Activated T-cell treated with anti-CD3 and anti-CD28 coated beads, Interleukin-2, amount 50 U/mL, for 48 hours (primary cell): Measurements from ENCODE around the gene LY6G6D.

Experiments used
- DNase-seq, 2 experiments: peaks; one replicate each; pipeline ENCODE4 v3.0.0-alpha.2; 2020

Gene LY6G6D

GRCh38 chr6:31737315-31737990 is 22.3 kb downstream of the LY6G6D start:
- DNase-seq = no peak

DNA sequence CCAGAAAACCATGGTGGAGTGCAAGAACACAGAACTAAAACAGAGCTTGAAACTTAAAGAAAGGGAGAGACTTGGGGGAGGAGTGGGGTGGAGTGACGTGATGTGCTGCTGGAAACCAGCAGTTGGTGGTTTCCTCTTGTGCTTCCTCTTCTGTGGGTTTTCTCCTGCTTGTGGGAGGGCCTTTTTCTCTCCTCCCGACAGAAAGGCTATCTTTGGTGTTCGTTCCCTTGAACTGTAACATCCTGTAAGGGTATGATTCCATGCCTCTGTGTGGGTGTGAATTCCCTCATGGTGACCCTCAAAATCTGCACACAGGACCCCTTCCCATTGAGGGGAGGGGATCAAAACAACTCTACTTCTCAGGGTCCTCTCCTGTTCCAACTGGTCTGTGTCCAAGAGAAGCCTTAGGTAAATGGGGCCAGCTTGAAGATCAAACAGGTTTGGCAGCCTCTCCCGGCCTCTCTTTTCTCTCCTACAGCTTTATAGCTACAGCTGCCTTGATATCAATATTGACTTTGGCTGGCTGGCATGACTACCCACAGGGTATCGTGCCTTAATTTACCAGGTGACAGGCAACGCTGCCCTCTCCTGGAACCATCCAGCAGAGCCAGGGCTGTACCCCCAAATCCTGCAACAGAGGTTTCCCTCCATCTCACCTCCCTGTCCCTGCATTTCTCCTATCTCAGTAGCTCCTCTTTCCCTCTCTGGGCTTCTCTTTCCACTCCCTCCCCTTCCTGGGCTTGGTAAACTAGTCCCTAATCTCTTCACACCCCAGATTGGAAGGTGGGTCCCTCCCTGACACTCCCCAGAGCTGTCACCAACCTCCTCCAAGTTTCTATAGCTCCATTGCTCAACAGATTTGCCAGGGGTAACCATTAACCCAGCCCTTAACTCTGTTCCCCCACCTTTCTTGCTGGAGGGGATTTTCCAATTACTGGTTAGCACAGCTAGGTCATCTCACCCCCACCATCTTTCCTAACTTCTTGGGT is 23.1 kb downstream of the LY6G6D start:
- DNase-seq = peak; percentile 60 to 66

DNA sequence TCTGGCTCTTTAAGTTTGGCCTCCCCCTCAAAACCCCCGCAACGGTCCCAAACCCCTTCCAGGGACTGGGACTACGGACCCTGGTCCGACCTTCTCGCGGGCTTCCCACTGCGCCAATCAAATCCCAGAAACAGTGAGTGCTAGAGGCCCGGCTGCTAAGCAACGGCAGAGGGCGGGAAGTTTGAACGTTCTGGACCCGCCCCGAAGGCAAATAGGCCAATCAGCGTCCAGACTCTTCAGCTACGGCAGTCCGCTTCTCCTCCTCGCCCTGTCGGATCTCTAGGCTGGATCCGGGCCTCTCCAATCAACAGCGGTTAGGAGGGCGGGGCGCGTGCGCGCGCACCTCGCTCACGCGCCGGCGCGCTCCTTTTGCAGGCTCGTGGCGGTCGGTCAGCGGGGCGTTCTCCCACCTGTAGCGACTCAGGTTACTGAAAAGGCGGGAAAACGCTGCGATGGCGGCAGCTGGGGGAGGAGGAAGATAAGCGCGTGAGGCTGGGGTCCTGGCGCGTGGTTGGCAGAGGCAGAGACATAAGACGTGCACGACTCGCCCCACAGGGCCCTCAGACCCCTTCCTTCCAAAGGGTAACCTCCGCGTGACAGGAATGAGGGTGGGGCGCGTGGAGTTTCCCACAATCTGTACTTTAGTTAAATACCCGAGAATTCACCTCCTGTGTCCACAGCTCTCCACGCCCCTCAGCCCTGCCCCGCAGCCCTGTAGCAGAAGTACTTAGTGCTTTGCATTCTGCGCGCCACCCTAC is 24.7 kb downstream of the LY6G6D start, which contains the start of gene MSH5:
MSH5 (plus strand) TSS at position 367 of the 758 bp plus-strand sequence. CDS start 462 bp downstream, outside the sequence.
- DNase-seq = peak; percentile 97 to 98

GRCh38 chr6:31740397-31741223 is 25.5 kb downstream of the LY6G6D start:
- peak in 1 of 2 experiments; percentile 35 for DNase-seq

- no peak for DNase-seq
Observed at GRCh38 chr6:31741815-31742214, 26.7 kb downstream of the LY6G6D start.

GRCh38 chr6:31742894-31743293 is 27.7 kb downstream of the LY6G6D start:
- no peak for DNase-seq

GRCh38 chr6:31744422-31744821 is 29.3 kb downstream of the LY6G6D start:
- DNase-seq = no peak

GRCh38 chr6:31749301-31750036 is 34.3 kb downstream of the LY6G6D start:
- DNase-seq = no peak

DNA sequence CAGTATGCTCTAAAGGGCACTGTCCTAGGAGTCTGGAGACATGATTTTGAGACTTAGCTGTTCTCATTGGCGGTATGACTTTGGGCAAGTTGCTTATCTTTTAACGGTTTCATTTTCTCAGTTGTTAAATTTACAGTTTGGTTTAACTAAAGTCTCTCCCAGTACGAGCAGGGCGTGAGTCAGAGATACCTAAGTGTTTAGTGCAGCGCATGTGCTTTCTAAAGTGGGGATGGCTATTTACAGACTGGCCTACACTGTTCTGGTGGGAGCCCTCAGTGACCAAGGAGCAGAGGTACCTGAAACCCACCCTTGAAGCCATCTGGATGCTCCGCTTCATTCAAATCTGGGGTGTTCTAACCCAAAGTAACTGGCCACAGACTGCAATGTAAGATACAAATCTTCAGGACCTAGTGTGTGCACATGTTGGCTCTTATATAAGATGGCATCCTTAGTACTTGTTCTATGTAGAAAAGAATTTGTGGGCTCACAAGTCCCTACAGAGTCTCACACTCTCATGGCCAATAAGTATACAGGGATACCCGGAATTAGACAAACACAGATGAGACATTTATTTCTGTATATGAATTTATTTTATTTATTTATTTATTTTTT is 35.4 kb downstream of the LY6G6D start:
- no peak for DNase-seq

DNA sequence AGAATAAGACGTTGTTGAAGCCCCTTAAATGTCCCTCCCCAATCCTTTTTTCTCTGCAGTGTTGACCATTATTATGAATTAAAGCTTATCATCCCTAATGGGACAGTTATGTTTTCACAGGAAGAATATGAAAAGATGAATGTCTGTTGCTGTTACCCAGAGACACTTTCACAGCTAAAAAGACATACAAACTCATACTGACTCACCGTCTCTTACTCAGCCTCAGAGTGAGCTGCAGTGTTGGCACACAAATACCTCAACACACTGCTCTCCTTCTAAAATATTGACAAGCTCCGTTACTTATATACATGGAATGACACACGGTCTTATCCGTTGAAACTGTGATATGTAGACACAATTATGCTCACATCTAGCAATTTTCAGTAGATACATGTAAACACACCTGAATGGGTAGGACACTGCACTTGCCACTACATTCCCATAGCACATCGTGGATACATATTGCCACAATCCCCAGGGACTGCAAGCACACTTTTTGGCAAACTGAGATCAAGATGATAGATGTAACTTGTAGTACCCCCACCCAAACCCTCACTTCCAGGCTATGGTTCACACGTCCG is 37.7 kb downstream of the LY6G6D start:
- no peak for DNase-seq

GRCh38 chr6:31758281-31758680 is 43.1 kb downstream of the LY6G6D start:
- no peak for DNase-seq

- DNase-seq = no peak
Observed at GRCh38 chr6:31760790-31761189, 45.6 kb downstream of the LY6G6D start.

DNA sequence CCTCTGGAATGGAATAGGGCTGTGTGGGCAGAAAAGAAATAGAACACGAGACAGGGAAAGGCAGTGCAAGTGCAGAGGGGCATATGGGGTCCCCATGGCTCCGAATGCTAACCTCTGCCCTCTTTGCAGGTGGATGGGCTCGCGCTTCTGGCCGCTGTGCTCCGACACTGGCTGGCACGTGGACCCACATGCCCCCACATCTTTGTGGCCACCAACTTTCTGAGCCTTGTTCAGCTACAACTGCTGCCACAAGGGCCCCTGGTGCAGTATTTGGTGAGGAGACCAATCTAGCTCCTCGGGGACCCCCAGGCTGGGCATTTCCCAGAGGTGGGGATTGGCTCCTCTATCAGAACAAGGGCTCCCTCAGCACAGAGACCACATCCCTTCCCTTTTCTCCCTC is 46.2 kb downstream of the LY6G6D start:
- no peak for DNase-seq

- DNase-seq = no peak
Observed at GRCh38 chr6:31762356-31762755, 47.2 kb downstream of the LY6G6D start, which contains the start of gene SAPCD1. Gene SAPCD1 (plus strand): TSS chr6:31762656. CDS start chr6:31763055, 399 bp downstream.

GRCh38 chr6:31762878-31763618 is 47.9 kb downstream of the LY6G6D start:
- no peak for DNase-seq

DNA sequence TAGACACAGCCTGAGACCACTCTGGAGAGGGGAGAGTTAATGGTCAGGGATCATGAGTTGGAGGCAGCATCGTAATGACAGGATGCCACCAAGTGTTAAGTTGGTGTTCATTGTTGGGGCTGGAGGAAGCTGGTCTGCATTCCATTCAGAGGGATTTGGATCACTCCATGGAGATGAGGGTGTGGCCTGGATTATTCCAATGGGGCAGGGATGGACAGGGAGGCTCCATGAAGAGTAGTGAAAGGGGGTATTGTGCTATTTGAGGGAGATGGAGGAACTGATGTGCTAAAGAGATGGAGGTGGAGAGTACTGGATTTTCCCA is 48.4 kb downstream of the LY6G6D start:
- no peak for DNase-seq

GRCh38 chr6:31764198-31764597 is 49.0 kb downstream of the LY6G6D start:
- DNase-seq = no peak

DNA sequence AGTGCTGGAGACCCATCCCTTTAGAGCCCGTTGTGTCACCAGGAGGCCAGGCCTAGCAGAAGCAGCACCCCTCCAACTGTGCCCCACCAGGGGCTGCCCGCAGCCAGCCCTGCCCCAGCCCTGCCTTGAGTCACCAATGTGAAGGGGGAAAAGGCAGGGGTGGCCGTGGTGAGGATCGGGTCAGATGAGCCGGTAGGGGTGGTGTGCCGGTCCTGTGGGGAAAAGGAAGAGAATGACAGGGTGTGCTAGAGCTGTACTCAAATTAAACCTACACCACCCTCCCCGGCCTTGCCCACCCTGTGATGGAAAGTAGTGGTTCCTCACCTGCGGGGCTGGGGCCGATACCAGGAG is 50.4 kb downstream of the LY6G6D start:
- DNase-seq = no peak

- no peak for DNase-seq
Observed at GRCh38 chr6:31765910-31766794, 51.0 kb downstream of the LY6G6D start.
